Endodermal cell (in vitro differentiated cells): ENCODE data around the gene MOXD1. TPM values are rescaled to one million over a fixed set of nuclear protein-coding genes. Genes with fewer than 3 reads are reported as not detected.

Experiments
- DNase-seq: peaks from one replicate; pipeline ENCODE4 v3.0.0-alpha.2; 2017
- H3K27ac ChIP-seq: 2 replicates; pipeline ENCODE4 v1.5.1; 2013; ENCODE audit warnings: mild to moderate bottlenecking, low read depth, low read length, moderate library complexity
- H3K27me3 ChIP-seq: 2 replicates; pipeline ENCODE4 v1.6.1; 2013; ENCODE audit warnings: mild to moderate bottlenecking, low read length, moderate library complexity; ENCODE audit not compliant: insufficient read depth, control insufficient read depth, poor library complexity, severe bottlenecking
- H3K36me3 ChIP-seq: 2 replicates; pipeline ENCODE4 v1.7.0; 2013; ENCODE audit warnings: mild to moderate bottlenecking, low read length, moderate library complexity; ENCODE audit not compliant: control insufficient read depth, insufficient read depth
- H3K4me1 ChIP-seq: one replicate; pipeline ENCODE4 v1.7.0; 2013; ENCODE audit warnings: low read length; ENCODE audit not compliant: control insufficient read depth, insufficient read depth
- H3K4me3 ChIP-seq: 2 replicates; pipeline ENCODE4 v1.5.1; 2013; ENCODE audit warnings: mild to moderate bottlenecking, low read length, moderate library complexity
- H3K9ac ChIP-seq: 2 replicates; pipeline ENCODE4 v1.6.1; 2013; ENCODE audit warnings: mild to moderate bottlenecking, low read length, moderate library complexity; ENCODE audit not compliant: poor library complexity, severe bottlenecking; ENCODE audit errors: extremely low read depth
- H3K9me3 ChIP-seq: 2 replicates; pipeline ENCODE4 v1.6.1; 2013; ENCODE audit warnings: mild to moderate bottlenecking, low read length, moderate library complexity; ENCODE audit not compliant: control insufficient read depth
- H3K27ac Mint-ChIP-seq: 2 replicates; pipeline ENCODE4 v1.8.0; 2020; ENCODE audit warnings: mixed read lengths
- H3K27me3 Mint-ChIP-seq: 2 replicates; pipeline ENCODE4 v1.8.0; 2021; ENCODE audit warnings: mild to moderate bottlenecking, mixed read lengths; ENCODE audit not compliant: insufficient read depth
- H3K36me3 Mint-ChIP-seq: 2 replicates; pipeline ENCODE4 v1.8.0; 2020; ENCODE audit warnings: low read depth, mixed read lengths
- H3K4me1 Mint-ChIP-seq: 2 replicates; pipeline ENCODE4 v1.8.0; 2020; ENCODE audit warnings: mixed read lengths
- H3K4me3 Mint-ChIP-seq: 2 replicates; pipeline ENCODE4 v1.8.0; 2020; ENCODE audit warnings: mild to moderate bottlenecking, moderate library complexity, mixed read lengths
- H3K9me3 Mint-ChIP-seq: 2 replicates; pipeline ENCODE4 v1.8.0; 2020; ENCODE audit warnings: mild to moderate bottlenecking, mixed read lengths
- WGBS, 2 experiments: methylation state at CpG; one replicate each; pipeline versions ENCODE4 v1.1.5 to v1.1.7; 2013; ENCODE audit warnings: missing lambda C conversion rate in 2 of 2, mixed read lengths in 1 of 2; ENCODE audit not compliant: insufficient coverage in 1 of 2, insufficient read length in 1 of 2; 5-methylcytosine and 5-hydroxymethylcytosine counted together
- total RNA-seq, 2 donors: library from RNA; stranded (reverse); fragmentation: NEBNext Ultra II Directional in 1 of 2; extraction: Animal tissue kit (Norgen Biotek cat#: 25700) in 1 of 2; gene quantifications; 2 replicates in 1 of 2; 3 replicates in 1 of 2; pipeline ENCODE4 v1.2.1, GENCODE V29; 2021
- TF ChIP-seq, protein P1 (sequence below): fragments of 200-600 bp; sonication (generic); conservative IDR thresholded peaks from 2 replicates; pipeline ENCODE4 v1.5.0; 2021; ENCODE audit warnings: antibody characterized with exemption, mild to moderate bottlenecking

The MOXD1 gene
- total RNA-seq, 2 donors from 2014 or later = 1.3 to 3.2 TPM

GRCh38 chr6:132361101-132361500, 40.2 kb downstream of the MOXD1 start:
- no peak overlapping the region for H3K27ac Mint-ChIP-seq
- TF ChIP-seq, protein P1, sequence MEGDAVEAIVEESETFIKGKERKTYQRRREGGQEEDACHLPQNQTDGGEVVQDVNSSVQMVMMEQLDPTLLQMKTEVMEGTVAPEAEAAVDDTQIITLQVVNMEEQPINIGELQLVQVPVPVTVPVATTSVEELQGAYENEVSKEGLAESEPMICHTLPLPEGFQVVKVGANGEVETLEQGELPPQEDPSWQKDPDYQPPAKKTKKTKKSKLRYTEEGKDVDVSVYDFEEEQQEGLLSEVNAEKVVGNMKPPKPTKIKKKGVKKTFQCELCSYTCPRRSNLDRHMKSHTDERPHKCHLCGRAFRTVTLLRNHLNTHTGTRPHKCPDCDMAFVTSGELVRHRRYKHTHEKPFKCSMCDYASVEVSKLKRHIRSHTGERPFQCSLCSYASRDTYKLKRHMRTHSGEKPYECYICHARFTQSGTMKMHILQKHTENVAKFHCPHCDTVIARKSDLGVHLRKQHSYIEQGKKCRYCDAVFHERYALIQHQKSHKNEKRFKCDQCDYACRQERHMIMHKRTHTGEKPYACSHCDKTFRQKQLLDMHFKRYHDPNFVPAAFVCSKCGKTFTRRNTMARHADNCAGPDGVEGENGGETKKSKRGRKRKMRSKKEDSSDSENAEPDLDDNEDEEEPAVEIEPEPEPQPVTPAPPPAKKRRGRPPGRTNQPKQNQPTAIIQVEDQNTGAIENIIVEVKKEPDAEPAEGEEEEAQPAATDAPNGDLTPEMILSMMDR = no peak
- WGBS, 2 experiments = 100% methylated on average over 1 of the region's 1 CpG; no CpG with 5 or more reads in 1 of the 2 experiments
- no peak overlapping the region for H3K27ac ChIP-seq
- H3K4me3 ChIP-seq = no peak overlapping the region
- no peak overlapping the region for H3K9ac ChIP-seq
- no peak for DNase-seq
- H3K4me3 Mint-ChIP-seq = no peak overlapping the region
- no peaks in the 10 kb centered on the region for H3K4me1 ChIP-seq
- peaks cover 5% of the 10 kb centered on the region for H3K4me1 Mint-ChIP-seq
- no peaks in the 10 kb centered on the region for H3K27me3 ChIP-seq
- no peaks in the 10 kb centered on the region for H3K9me3 ChIP-seq
- H3K27me3 Mint-ChIP-seq = peaks cover 5% of the 10 kb centered on the region
- H3K36me3 Mint-ChIP-seq = no peaks in the 10 kb centered on the region
- no peaks in the 10 kb centered on the region for H3K9me3 Mint-ChIP-seq
- no peaks in the 10 kb centered on the region for H3K36me3 ChIP-seq

GRCh38 chr6:132359886-132360285, 41.4 kb downstream of the MOXD1 start:
- DNase-seq = no peak
- peaks cover 5% of the 10 kb centered on the region for H3K4me1 Mint-ChIP-seq
- H3K27me3 Mint-ChIP-seq = peaks cover 5% of the 10 kb centered on the region
- no peak overlapping the region for H3K4me3 Mint-ChIP-seq
- Histone ChIP-seq H3K9ac (no peak overlapping the region), H3K4me3 (no peak overlapping the region), H3K36me3 (no peaks in the 10 kb centered on the region), H3K27ac (no peak overlapping the region), H3K9me3 (peaks cover 2% of the 10 kb centered on the region), H3K27me3 (no peaks in the 10 kb centered on the region), H3K4me1 (no peaks in the 10 kb centered on the region)
- 88 to 100% methylated on average over 2 of the region's 2 CpGs for WGBS, 2 experiments
- H3K9me3 Mint-ChIP-seq = peaks cover 6% of the 10 kb centered on the region
- no peaks in the 10 kb centered on the region for H3K36me3 Mint-ChIP-seq
- H3K27ac Mint-ChIP-seq = no peak overlapping the region
- TF ChIP-seq, protein P1 = no peak

DNA sequence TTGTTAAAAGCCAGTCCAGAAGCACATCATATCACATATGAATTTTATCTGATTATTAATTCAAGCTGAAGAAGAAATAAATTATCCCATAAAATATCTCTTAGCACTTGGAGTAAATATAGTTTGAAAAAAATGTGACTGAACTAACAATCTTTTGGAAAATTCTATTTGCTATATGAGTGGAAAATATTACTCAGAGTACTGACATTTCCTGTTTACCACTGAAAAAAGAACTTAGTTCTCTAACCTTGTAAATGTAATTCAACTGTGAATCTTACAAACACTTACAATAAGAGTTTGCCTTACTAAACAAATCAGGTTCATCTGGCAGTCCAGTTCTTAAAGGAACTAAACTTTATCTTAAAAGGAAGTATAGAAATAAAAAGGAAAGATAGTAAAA, 44.2 kb downstream of the MOXD1 start:
- no peak for DNase-seq
- no peak overlapping the region for H3K27ac Mint-ChIP-seq

More for the DNA sequence above, 44.2 kb downstream of the MOXD1 start:
- H3K4me3 ChIP-seq = no peak overlapping the region
- no peaks in the 10 kb centered on the region for H3K36me3 ChIP-seq
- H3K4me1 ChIP-seq = no peaks in the 10 kb centered on the region
- Mint-ChIP-seq H3K36me3 (no peaks in the 10 kb centered on the region), H3K9me3 (peaks cover 19% of the 10 kb centered on the region), H3K4me1 (peaks cover 4% of the 10 kb centered on the region), H3K4me3 (no peak overlapping the region), H3K27me3 (peaks cover 5% of the 10 kb centered on the region)
- TF ChIP-seq, protein P1 = no peak
- peaks cover 9% of the 10 kb centered on the region for H3K9me3 ChIP-seq
- H3K27ac ChIP-seq = no peak overlapping the region
- no peak overlapping the region for H3K9ac ChIP-seq
- no peaks in the 10 kb centered on the region for H3K27me3 ChIP-seq
